Activated CD4-positive, alpha-beta T cell treated with anti-CD3 and anti-CD28 coated beads, Interleukin-10, Interleukin-2, amounts not matched to agents 100 ng/mL and 50 ng/mL, durations not matched to agents 16 hours and 8 hours (primary cell): ENCODE data around the gene NMD3.
A peak's percentile ranks its signal among the peaks of the same experiment; 100 is the strongest.
"Not testable (repeated sequence)": the region's sequence is repeated elsewhere in the genome, so short reads cannot be mapped to it uniquely, and the experiment has no call there.

Source experiments
- DNase-seq: peaks from one replicate; pipeline ENCODE4 v3.0.0-alpha.2; 2020

NMD3 gene

DNA sequence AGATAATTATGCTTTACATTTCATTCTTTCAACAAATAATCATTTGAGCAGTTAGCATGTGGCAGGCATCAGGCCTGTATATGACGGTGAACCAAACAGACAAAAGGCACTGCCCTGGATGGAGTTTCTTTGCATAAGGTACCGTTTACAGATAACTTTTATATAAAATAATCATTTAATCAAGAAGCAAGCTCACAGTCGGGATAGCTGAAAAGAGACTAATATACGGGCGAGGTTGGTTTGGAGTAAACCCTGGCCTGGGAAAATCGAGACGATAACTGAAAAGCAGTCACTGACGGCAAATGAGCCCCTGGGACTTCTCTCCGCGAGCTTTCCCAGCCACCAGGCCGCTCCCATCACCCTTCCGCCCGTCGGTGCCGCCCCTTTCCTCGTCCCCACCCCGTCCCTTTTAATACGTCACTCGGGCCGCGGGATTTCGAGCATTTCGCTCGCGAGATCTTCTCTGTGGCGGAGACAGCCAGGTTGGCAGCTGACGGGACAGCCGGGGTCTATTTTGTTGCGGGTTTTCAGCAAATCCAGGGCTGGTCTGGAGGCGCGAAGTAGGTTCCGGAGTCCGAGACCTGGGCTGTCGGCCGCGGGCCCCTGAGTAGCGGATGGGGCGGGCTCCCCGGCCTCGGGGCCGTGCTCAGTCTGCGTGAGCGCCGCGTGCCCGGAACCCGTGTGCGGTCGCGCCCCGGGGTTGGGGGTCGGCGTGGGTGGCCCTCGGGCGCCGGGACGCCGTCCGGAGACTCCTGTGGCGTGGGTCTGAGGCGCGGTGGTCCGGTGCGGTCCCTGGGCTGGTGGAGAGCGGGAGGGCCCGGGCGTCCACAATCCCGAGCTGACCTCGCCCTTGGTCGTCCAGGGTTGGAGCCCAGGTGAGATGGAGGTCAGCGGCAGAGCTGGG lies at the start of gene NMD3:
Gene NMD3, plus strand, starts transcription at position 462 of the 904 bp plus-strand sequence. CDS start 703 bp downstream, outside the sequence.
- peak; percentile 96 for DNase-seq

GRCh38 chr3:161171639-161172552 lies 49.2 kb upstream of the NMD3 start:
- no peak for DNase-seq

- DNase-seq = no peak
These were observed 45.6 kb upstream of the NMD3 start for GRCh38 chr3:161175506-161175905.

DNA sequence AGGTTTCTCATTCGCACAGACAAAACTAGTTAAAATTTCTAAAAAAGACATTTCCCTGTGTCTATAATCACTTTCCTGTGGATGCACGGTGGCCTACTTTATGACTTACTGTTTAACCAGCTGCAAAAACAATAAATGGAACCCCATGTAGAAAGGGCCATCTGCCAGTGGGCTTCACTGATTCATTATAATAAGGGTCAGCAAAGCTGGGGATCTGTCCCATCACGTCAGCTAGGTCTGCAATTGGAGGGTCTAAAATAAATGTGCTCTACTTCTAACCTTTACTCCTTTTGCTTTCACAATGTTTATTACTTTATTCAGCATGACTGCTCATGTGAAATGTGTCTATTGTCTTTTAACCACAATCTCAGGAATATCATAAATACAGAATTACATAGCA lies 43.1 kb upstream of the NMD3 start:
- DNase-seq = no peak

- DNase-seq = not testable (repeated sequence)
These were observed 39.7 kb upstream of the NMD3 start for GRCh38 chr3:161181371-161181770.

DNA sequence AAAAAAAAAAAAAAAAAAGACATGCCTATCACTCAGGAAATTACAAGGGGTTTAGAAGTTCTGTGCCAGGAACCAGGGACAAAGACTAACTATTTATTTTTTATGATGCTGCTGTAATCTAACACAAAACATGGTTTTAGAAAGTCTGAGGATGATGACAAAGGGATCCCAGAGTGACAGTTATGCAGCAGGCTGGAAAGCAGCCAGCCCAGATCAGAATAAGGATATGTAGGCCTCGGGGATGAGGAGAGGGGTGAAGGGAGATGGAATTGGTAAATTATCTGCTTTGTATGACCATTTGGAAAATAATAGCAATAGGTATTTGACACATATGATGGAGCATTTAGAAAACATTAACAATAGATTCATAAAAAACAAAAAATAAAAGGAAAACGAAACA lies 34.1 kb upstream of the NMD3 start:
- no peak for DNase-seq

GRCh38 chr3:161197855-161198850 lies 23.0 kb upstream of the NMD3 start:
- no peak for DNase-seq

- no peak for DNase-seq
These were observed 21.2 kb upstream of the NMD3 start for GRCh38 chr3:161199926-161200325.

DNA sequence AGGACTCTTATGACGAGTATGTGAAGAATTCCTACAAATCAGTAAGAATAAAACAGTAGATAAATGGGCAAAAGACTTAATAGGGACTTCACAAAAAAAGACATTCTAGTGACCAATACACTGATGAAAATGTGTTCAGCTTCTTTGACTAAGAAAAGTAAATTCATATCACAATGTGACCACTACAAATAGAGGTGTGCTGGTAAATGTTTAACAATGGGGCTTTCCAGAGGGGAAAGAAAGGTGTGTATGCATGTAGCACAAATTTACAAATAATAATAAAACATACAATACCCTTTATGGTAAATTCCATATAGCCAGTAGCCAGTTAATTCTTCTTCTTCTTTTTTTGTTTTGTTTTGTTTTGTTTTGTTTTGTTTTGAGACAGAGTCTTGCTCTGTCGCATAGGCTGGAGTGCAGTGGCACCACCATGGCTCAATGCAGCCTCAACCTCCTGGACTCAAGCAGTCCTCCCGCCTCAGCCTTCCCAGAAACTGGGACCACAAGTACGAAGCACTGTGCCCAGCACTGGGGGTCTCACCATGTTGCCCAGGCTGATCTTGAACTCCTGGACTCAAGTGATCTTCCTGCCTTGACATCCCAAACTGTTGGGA lies 17.5 kb upstream of the NMD3 start:
- no peak for DNase-seq

DNA sequence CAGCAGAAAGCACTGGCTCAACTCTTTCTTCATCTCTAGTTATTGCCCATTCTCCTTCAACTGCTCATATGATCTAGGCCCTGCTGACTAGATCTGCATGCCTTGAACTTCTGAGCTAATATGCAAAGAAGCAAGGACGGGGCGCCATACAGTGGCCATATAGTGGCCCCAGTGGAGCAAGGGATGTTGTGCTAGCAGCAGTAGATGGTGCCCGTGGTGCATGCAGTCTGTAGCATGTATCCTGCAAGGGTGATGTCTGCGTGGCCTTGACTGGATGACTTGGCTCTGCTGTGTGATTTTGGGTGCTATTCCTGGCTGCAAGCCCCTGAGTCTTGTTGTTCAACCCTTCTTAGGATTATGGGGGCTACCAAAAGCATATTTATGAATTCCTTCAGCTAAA lies 12.2 kb upstream of the NMD3 start:
- no peak for DNase-seq

DNA sequence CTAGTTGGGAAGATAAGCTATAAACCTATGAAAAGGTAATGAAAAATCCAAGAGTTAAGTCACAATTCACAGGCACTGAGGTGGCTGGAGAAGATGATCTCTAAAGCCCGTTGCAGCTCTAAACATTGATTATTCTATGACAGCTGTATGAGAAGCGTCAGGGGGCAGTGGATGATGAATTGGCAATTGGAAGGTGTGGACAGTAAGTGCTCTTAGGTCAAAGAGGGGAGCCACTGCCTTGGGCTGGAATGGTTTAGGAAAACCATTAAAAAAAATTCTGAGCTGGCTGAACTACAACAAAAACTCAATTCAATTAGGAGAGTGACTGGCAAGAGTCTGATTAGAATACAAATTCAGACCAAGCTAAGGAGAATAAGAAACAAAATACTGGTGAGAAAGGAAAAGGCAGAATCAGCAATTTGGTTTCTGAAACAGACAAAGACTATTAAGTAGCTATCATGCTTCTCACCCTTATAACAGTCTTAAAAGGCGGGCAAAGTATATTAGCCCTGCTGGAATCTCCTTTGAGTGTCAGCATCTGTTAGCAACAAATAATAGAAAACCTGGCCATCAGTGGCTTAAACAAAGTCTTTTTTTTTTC lies 8.8 kb upstream of the NMD3 start:
- DNase-seq = no peak

DNA sequence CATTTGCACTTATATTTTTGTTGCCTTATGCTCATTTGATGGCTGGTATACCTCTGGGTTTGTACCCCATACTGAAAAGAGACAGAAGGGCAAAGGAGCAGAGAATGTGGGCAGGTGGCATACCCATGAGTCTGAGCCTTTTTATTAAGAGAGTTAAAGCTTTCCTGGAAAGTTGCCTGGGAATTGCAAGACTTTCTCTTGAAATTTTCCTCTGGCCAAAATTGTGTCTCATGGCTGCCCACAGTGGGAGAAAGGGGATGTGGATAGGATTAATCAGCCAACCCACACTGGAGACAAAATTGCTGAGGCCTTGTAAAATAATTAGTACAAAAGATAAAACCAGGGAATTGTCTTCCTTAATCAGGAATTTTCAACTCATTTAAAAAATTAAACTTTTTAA lies 8.2 kb upstream of the NMD3 start:
- DNase-seq = no peak

DNA sequence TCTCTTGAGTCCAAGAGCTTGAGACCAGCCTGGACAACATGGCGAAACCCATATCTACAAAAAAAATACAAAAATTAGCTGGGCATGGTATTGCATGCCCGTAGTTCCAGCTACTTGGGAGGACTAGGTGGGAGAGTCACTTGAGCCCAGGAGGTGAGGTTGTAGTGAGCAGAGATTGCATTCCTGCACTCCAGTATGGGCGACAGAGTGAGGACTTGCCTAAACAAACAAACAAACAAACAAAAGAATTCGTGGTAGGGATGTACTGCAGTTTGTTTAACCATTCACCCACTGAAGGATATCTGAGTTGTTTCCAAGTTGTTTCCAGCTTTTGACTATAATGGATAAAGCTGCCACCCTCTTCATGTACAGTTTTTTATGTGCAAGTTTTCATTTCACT lies 7.5 kb upstream of the NMD3 start:
- DNase-seq = no peak

DNA sequence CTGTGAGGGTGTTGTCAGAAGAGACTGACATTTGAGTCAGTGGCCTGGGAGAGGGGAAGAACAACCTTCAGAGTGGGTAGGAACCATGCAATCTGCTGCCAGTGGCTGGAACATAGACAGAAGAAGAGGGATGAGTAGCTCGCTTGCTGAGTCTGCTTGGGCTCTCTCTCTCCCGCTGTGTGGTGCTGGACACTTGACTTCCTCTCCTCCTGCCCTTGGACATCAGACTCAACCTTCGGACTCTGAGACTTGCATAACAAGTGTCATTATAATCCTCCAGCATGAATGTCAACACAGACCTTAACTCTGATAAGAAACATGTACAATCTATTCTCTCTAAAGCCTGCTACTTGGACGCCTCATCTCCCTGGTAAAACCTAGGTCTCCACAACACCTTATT lies 5.9 kb upstream of the NMD3 start:
- DNase-seq = no peak

DNA sequence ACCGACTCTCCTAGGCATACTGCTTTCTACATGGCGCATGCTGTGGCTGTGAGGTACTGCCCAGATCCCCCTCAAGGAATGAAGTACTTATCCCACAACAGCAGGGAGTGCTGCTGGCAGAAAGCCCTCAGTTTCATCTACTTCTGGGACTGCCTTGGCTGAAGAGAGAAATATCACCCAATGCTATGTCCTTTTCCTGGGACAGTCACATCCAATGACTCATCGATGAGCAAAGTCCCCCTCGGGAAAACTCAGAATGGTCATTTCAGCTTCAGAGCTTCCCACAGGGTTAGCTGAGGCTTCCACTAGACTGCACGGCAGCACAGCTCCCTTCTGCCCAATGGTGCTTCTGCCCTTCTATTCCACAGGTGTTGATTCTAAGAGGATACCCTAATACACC lies 3.6 kb upstream of the NMD3 start:
- DNase-seq = no peak

DNA sequence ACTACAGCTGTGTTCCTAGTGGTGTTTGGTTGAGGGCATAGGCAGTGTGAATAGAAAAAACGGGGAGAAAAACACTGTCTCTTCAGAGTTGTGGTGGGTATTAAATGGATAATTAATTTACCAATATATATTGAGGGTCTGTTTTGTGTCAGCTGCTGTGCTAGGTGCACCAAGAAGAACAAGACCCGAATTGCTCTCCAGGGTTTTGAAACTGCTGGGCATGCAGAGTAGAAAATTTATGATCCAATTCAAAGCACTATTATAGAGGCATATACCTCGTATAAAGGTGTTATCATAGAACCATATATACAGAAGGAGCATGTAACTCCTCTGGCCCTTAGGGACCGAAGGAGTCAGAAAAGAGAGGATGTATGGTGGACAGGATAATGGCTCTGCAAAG lies 1.6 kb upstream of the NMD3 start:
- no peak for DNase-seq

DNA sequence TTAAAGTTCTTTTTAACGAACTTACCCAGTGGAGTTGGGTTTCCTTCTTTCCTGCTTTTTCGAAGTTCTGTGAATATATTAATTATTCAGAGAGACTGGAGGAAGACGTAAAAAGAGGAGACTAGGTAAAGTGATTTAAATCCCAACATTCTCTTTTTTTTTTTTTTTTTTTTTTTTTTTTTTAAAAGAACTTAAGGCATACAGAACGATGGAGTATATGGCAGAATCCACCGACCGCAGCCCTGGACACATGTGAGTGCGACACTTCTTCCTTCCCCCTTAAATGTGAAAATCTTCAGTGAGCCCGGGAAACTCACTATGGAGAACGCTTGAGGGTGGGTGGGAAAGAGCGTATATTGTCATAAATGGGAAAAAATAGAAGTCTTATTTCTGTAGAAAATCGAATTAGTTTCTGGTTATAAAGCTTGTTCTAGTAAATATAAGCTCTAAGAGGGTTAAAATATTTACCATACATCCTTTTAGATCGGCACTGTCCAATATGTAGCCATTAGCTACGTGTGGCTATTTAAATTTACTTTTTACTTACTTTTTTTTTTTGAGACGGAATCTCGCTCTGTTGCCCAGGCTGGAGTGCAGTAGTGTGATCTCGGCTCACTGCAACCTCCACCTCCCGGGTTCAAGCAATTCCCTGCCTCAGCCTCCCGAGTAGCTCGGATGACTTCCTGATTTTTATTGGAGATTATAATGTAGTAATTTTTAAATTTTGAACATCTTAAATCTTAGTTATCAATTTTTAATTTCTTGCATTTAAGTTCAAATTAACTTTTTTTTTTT lies 892 bp downstream of the NMD3 start:
- peak; percentile 23 for DNase-seq

- no peak for DNase-seq
These were observed 1.6 kb downstream of the NMD3 start for GRCh38 chr3:161222662-161223061.

GRCh38 chr3:161224786-161225185 lies 3.7 kb downstream of the NMD3 start:
- DNase-seq = no peak

DNA sequence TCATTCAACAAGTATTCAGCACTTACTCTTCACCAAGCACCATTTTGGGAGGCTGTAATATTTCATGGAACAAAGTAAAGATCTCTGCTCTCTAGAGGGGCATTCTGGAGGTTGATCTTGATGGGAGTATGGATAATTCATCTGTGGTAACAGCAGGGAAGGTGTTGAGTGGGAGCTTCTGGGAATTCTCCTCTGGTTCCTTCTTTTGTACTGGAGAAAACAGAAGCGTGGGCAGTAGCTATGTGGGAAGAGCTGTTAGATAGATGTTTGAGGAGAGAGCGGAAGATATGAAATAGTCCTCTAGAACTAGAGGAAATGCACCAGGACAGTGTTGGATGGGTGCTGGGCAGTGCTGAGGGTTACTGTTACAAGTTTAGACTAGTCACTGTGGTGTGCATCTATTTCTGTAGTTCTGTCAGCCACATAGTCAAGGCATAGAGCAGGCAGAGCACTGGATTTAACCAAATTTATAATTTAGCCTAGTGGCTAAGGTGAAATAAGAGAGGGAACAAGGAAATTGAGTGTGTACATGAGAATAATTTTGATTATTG lies 9.6 kb downstream of the NMD3 start:
- DNase-seq = no peak
